Thyroid gland (tissue), 4 donors: ENCODE data around the gene FHIT.

ENCODE experiments used
- CTCF ChIP-seq, 6 experiments: fragments of 200-600 bp in 3 of 6; fragments of 450-650 bp in 3 of 6; sonication (generic) in 3 of 6; IDR thresholded peaks; one replicate each; pipeline ENCODE4 v1.5.1; 2016 to 2019; ENCODE audit warnings: antibody characterized with exemption in 6 of 6, mild to moderate bottlenecking in 2 of 6, inconsistent platforms in 1 of 6, moderate library complexity in 1 of 6
- POLR2A ChIP-seq, 2 donors: fragments of 450-650 bp; IDR thresholded peaks; one replicate each; pipeline ENCODE4 v1.6.1; 2017; ENCODE audit warnings: antibody characterized with exemption in 2 of 2, mild to moderate bottlenecking in 2 of 2, moderate library complexity in 1 of 2

- no peak for TF ChIP-seq CTCF (IDR thresholded peaks at IDR 0.05)
- no peak for TF ChIP-seq POLR2A (IDR thresholded peaks at IDR 0.05)
Observed at GRCh38 chr3:61184956-61185355, 66.3 kb downstream of the FHIT start.
